ENCODE data around the gene COMMD10. TPM values are rescaled to one million over a fixed set of nuclear protein-coding genes. Genes with fewer than 3 reads are reported as not detected.

Gene COMMD10
- total and polyA plus RNA-seq, 2 of the 4 experiments (the other 2 are of a cell fraction) = 12.8 to 20.4 TPM

GRCh38 chr5:116299746-116300640, 215.2 kb downstream of the COMMD10 start:
- H4K20me1 ChIP-seq (ENCODE audit: insufficient read depth, low read length) = no peaks in the 10 kb centered on the region
- no peak overlapping the region for H2AFZ ChIP-seq (replicated peaks; ENCODE audit: low read length, poor library complexity)
- no peak overlapping the region for H2BK5ac ChIP-seq (ENCODE audit: low read depth, low read length, poor library complexity, severe bottlenecking)
- no peak overlapping the region for H4K91ac ChIP-seq (ENCODE audit: insufficient read depth, low read depth, low read length)
- H3K18ac ChIP-seq (ENCODE audit: low read depth, low read length) = no peak overlapping the region
- ChIA-PET CTCF (no interaction called here), POLR2A (ENCODE audit: unreplicated experiment) (no interaction called here)
- peak; percentile 51 for ATAC-seq (ENCODE audit: low read depth)
- no peak for DNase-seq
- no peak overlapping the region for H4K8ac ChIP-seq (ENCODE audit: low read depth in 2 of 2, low read length in 2 of 2)
- no peaks in the 10 kb centered on the region for H3K27me3 ChIP-seq (ENCODE audit: control insufficient read depth, insufficient read depth, low read length)
- H3K23ac ChIP-seq (ENCODE audit: low read depth, low read length) = no peak overlapping the region
- H4K5ac ChIP-seq (ENCODE audit: low read depth, low read length) = no peak overlapping the region
- H3K9me1 ChIP-seq (ENCODE audit: insufficient read depth, low read length) = 0 out of 2 replicates have a peak, but pooled peaks cover 4% of the 10 kb centered on the region
- no peak overlapping the region for H3K14ac ChIP-seq (replicated peaks; ENCODE audit: low read depth, low read length)
- no peak overlapping the region for H3K4ac ChIP-seq (ENCODE audit: low read depth, low read length)
- 0 out of 2 replicates have a peak, but pooled peaks cover 1% of the 10 kb centered on the region for H3K36me3 ChIP-seq (ENCODE audit: control insufficient read depth, insufficient read depth, low read length)
- no peaks in the 10 kb centered on the region for H3K79me1 ChIP-seq (ENCODE audit: low read depth in 1 of 2, low read length in 2 of 2)
- H2BK20ac ChIP-seq (ENCODE audit: low read depth, low read length) = no peak overlapping the region
- no peak for TF ChIP-seq NFE2L2 (IDR thresholded peaks at IDR 0.05; ENCODE audit: low read depth, low read length)
- no peak for TF ChIP-seq MAZ (IDR thresholded peaks at IDR 0.05; ENCODE audit: borderline replicate concordance, low read depth, low read length)
- no peak for TF ChIP-seq SMC3 (IDR thresholded peaks at IDR 0.05; ENCODE audit: low read depth, low read length)
- H3K4me1 ChIP-seq (ENCODE audit: control insufficient read depth, insufficient read depth, low read length) = no peaks in the 10 kb centered on the region
- 0 out of 2 replicates have a peak, but pooled peaks cover 2% of the 10 kb centered on the region for H3K9me3 ChIP-seq (ENCODE audit: control insufficient read depth, insufficient read depth, low read length)
- H3K4me3 ChIP-seq (ENCODE audit: insufficient read depth, low read depth, low read length) = no peak overlapping the region
- no peak overlapping the region for H3K56ac ChIP-seq (ENCODE audit: extremely low read depth, insufficient read depth, low read length)
- no TSS peak for BruUV-seq (replicated peaks)
- no peak overlapping the region for H2BK15ac ChIP-seq (ENCODE audit: low read depth, low read length)
- H2BK120ac ChIP-seq (ENCODE audit: low read depth, low read length) = no peak overlapping the region
- no peak overlapping the region for H3K4me2 ChIP-seq (ENCODE audit: low read depth, low read length)
- H3K9ac ChIP-seq (ENCODE audit: low read depth, low read length) = no peak overlapping the region
- in situ Hi-C loops (cut with MboI; ENCODE audit: low sequenced_read_pairs) = no loop called here
- dilution Hi-C loops (cut with HindIII; ENCODE audit: low sequenced_read_pairs, unreplicated experiment) = no loop called here
- H2AK9ac ChIP-seq (replicated peaks; ENCODE audit: low read depth, low read length, poor library complexity) = no peak overlapping the region
- intact Hi-C loops (cut with micrococcal nuclease) = no loop called here
- no CpG with 5 or more reads among the region's 2 CpGs for WGBS, 2 experiments (ENCODE audit: extremely low coverage in 2 of 2, insufficient read length in 1 of 2)
- no peak overlapping the region for H3K27ac ChIP-seq (ENCODE audit: insufficient read depth, low read length)
- H2AK5ac ChIP-seq (ENCODE audit: low read depth, low read length) = no peak overlapping the region

Data from IMR-90 (cell line).